Neural cell (in vitro differentiated cells): ENCODE measurements around the gene IL1RAP. TPM values are rescaled to one million over a fixed set of nuclear protein-coding genes. Genes with fewer than 3 reads are reported as not detected.

ENCODE experiments used
- H2AFZ ChIP-seq: fragments of 200-600, 300-800 bp; sonication (generic), shearing (Covaris generic); 2 replicates; pipeline ENCODE4 v1.6.0; 2014; ENCODE audit warnings: low read depth, mild to moderate bottlenecking, antibody characterized with exemption, low read length, moderate library complexity
- H3F3A ChIP-seq: fragments of 200-600 bp; shearing (Covaris generic); 2 replicates; pipeline ENCODE4 v1.6.1; 2016; ENCODE audit warnings: mild to moderate bottlenecking, moderate library complexity, mixed read lengths, antibody characterized with exemption, low read length; ENCODE audit not compliant: insufficient read depth, poor library complexity, severe bottlenecking
- H3K27ac ChIP-seq: fragments of 200-600, 300-800 bp; sonication (generic), shearing (Covaris generic); 2 replicates; pipeline ENCODE4 v1.5.1; 2014; ENCODE audit warnings: mild to moderate bottlenecking, low read length, moderate library complexity
- H3K27me3 ChIP-seq: fragments of 300-800, 200-600 bp; sonication (generic), shearing (Covaris generic); 2 replicates; pipeline ENCODE4 v1.6.0; 2014; ENCODE audit warnings: mild to moderate bottlenecking, low read depth, low read length, moderate library complexity; ENCODE audit not compliant: insufficient read depth
- H3K36me3 ChIP-seq: fragments of 300-800, 200-600 bp; sonication (generic), shearing (Covaris generic); 2 replicates; pipeline ENCODE4 v1.5.1; 2014; ENCODE audit warnings: mild to moderate bottlenecking, antibody characterized with exemption, low read length, moderate library complexity; ENCODE audit not compliant: insufficient read depth
- H3K4me2 ChIP-seq: fragments of 300-800, 200-600 bp; sonication (generic), shearing (Covaris generic); 2 replicates; pipeline ENCODE4 v1.6.0; 2014; ENCODE audit warnings: mild to moderate bottlenecking, low read length
- H3K4me3 ChIP-seq: fragments of 300-800, 200-600 bp; sonication (generic), shearing (Covaris generic); 2 replicates; pipeline ENCODE4 v1.5.1; 2014; ENCODE audit warnings: mild to moderate bottlenecking, low read length, moderate library complexity
- H3K79me2 ChIP-seq: fragments of 200-600 bp; shearing (Covaris generic); replicated peaks from 2 replicates; pipeline ENCODE4 v1.6.0; 2014; ENCODE audit warnings: mild to moderate bottlenecking, low read length, moderate library complexity; ENCODE audit not compliant: insufficient read depth
- H3K9ac ChIP-seq: fragments of 300-800, 200-600 bp; sonication (generic), shearing (Covaris generic); 2 replicates; pipeline ENCODE4 v1.6.1; 2016; ENCODE audit warnings: mild to moderate bottlenecking, low read length, mixed read lengths
- H3K9me2 ChIP-seq: fragments of 200-600 bp; shearing (Covaris generic); 2 replicates; pipeline ENCODE4 v1.6.1; 2016; ENCODE audit warnings: mild to moderate bottlenecking, low read length, mixed read lengths; ENCODE audit not compliant: insufficient read depth
- H3K9me3 ChIP-seq: fragments of 200-600, 300-800 bp; sonication (generic), shearing (Covaris generic); 2 replicates; pipeline ENCODE4 v1.6.1; 2016; ENCODE audit warnings: mild to moderate bottlenecking, mixed run types, low read length, moderate library complexity, mixed read lengths
- H4K20me1 ChIP-seq: fragments of 200-600 bp; shearing (Covaris generic); 2 replicates; pipeline ENCODE4 v1.6.1; 2016; ENCODE audit warnings: mild to moderate bottlenecking, mixed run types; ENCODE audit not compliant: insufficient read depth
- EP300 ChIP-seq: fragments of 450-650 bp; conservative IDR thresholded peaks from 2 replicates; pipeline ENCODE4 v1.6.1; 2014; ENCODE audit warnings: antibody characterized with exemption, mild to moderate bottlenecking, moderate library complexity; ENCODE audit not compliant: poor library complexity, severe bottlenecking
- EZH2 ChIP-seq: fragments of 200-600, 300-800 bp; shearing (Covaris generic), sonication (generic); IDR thresholded peaks from 2 replicates; pipeline ENCODE4 v1.6.1; 2014; ENCODE audit warnings: antibody characterized with exemption, low read length, borderline replicate concordance, mild to moderate bottlenecking; ENCODE audit not compliant: insufficient read depth, poor library complexity, severe bottlenecking
- MXI1 ChIP-seq: fragments of 450-650 bp; conservative IDR thresholded peaks from 2 replicates; pipeline ENCODE4 v1.6.1; 2014; ENCODE audit warnings: antibody characterized with exemption, mild to moderate bottlenecking; ENCODE audit not compliant: poor library complexity, severe bottlenecking
- POLR2AphosphoS5 ChIP-seq: IDR thresholded peaks from 2 replicates; pipeline ENCODE4 v1.6.1; 2012
- RAD21 ChIP-seq: fragments of 450-650 bp; conservative IDR thresholded peaks from 2 replicates; pipeline ENCODE4 v1.6.1; 2014; ENCODE audit warnings: antibody characterized with exemption, mild to moderate bottlenecking, moderate library complexity
- REST ChIP-seq: IDR thresholded peaks from 2 replicates; pipeline ENCODE4 v1.6.1; 2012; ENCODE audit warnings: borderline replicate concordance
- SMC3 ChIP-seq: fragments of 450-650 bp; conservative IDR thresholded peaks from 2 replicates; pipeline ENCODE4 v1.6.1; 2014; ENCODE audit warnings: antibody characterized with exemption, mild to moderate bottlenecking, moderate library complexity; ENCODE audit not compliant: poor library complexity
- TAF1 ChIP-seq: IDR thresholded peaks from 2 replicates; pipeline ENCODE4 v1.6.1; 2012; ENCODE audit warnings: low read depth
- polyA plus RNA-seq: library from polyadenylated mRNA; depleted of rRNA; stranded (reverse); fragments of >200 nt; gene quantifications from 2 replicates; pipeline ENCODE4 v1.2.3, GENCODE V29; 2014
- TF ChIP-seq, protein P1 (sequence below): fragments of 450-650 bp; IDR thresholded peaks from 2 replicates; pipeline ENCODE4 v1.5.1; 2014; ENCODE audit warnings: antibody characterized with exemption, mild to moderate bottlenecking, moderate library complexity; ENCODE audit not compliant: poor library complexity, severe bottlenecking

The IL1RAP gene
- polyA plus RNA-seq, 1 donor from 2014 or later = 24.6 TPM

DNA sequence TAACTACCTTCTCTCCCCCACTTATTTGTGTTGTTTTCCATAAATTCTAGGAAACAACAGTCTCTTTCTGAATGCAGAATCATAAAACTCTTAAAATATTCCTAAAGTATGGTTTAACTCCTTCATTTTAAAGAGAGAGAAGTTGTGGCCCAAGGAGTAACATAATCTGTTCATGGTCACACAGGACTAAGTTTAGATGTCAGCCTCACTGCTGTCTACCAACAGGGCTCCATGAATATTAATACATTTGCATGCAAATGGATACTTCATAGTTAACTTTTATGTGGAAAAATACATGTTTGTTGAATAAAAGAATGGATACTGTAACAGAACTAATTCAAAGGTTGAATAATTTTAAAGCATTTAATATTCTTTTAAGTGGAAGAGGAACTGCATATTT, 18.5 kb upstream of the IL1RAP start:
- Histone ChIP-seq H4K20me1 (no peaks in the 10 kb centered on the region), H3K36me3 (no peaks in the 10 kb centered on the region), H3K9ac (no peak overlapping the region), H3K9me2 (no peaks in the 10 kb centered on the region), H3K9me3 (no peaks in the 10 kb centered on the region), H3K4me2 (no peak overlapping the region), H3K27ac (no peak overlapping the region), H2AFZ (no peak overlapping the region), H3K4me3 (no peak overlapping the region), H3K27me3 (no peaks in the 10 kb centered on the region), H3K79me2 (no peaks in the 10 kb centered on the region), H3F3A (no peaks in the 10 kb centered on the region)
- TF ChIP-seq REST = no peak
- TF ChIP-seq, protein P1, sequence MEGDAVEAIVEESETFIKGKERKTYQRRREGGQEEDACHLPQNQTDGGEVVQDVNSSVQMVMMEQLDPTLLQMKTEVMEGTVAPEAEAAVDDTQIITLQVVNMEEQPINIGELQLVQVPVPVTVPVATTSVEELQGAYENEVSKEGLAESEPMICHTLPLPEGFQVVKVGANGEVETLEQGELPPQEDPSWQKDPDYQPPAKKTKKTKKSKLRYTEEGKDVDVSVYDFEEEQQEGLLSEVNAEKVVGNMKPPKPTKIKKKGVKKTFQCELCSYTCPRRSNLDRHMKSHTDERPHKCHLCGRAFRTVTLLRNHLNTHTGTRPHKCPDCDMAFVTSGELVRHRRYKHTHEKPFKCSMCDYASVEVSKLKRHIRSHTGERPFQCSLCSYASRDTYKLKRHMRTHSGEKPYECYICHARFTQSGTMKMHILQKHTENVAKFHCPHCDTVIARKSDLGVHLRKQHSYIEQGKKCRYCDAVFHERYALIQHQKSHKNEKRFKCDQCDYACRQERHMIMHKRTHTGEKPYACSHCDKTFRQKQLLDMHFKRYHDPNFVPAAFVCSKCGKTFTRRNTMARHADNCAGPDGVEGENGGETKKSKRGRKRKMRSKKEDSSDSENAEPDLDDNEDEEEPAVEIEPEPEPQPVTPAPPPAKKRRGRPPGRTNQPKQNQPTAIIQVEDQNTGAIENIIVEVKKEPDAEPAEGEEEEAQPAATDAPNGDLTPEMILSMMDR = no peak
- TF ChIP-seq RAD21 = no peak
- no peak for TF ChIP-seq MXI1
- TF ChIP-seq EZH2 = no peak

GRCh38 chr3:190495796-190496195, 18.1 kb upstream of the IL1RAP start:
- H2AFZ ChIP-seq = no peak overlapping the region
- H3F3A ChIP-seq = no peaks in the 10 kb centered on the region
- H3K27me3 ChIP-seq = no peaks in the 10 kb centered on the region
- TF ChIP-seq REST (no peak), TAF1 (no peak), POLR2AphosphoS5 (no peak), EZH2 (no peak), SMC3 (no peak), EP300 (no peak), MXI1 (no peak), RAD21 (no peak)
- TF ChIP-seq, protein P1 = no peak
- no peak overlapping the region for H3K9ac ChIP-seq
- peak overlapping the region; percentile 91 for H3K27ac ChIP-seq
- H3K4me2 ChIP-seq = no peak overlapping the region
- no peaks in the 10 kb centered on the region for H4K20me1 ChIP-seq
- H3K79me2 ChIP-seq = no peaks in the 10 kb centered on the region
- H3K36me3 ChIP-seq = no peaks in the 10 kb centered on the region
- no peaks in the 10 kb centered on the region for H3K9me2 ChIP-seq
- no peak overlapping the region for H3K4me3 ChIP-seq
- no peaks in the 10 kb centered on the region for H3K9me3 ChIP-seq
